PC-9 (cell line): ENCODE data around the gene SPRED1.

Experiments used
- CTCF ChIP-seq: fragments of 200-600 bp; sonication (generic); conservative IDR thresholded peaks from 2 replicates; pipeline ENCODE4 v1.6.1; 2017; ENCODE audit warnings: mixed run types, antibody characterized with exemption, mild to moderate bottlenecking, moderate library complexity
- EZH2 ChIP-seq: fragments of 200-600 bp; sonication (generic); IDR thresholded peaks from 2 replicates; pipeline ENCODE4 v1.8.0; 2017; ENCODE audit warnings: antibody characterized with exemption, low read depth

- TF ChIP-seq EZH2 (no peak), CTCF (no peak)
These were observed 7.4 kb downstream of the SPRED1 start for GRCh38 chr15:38260077-38260476.
